GM19035 (cell line): ENCODE measurements around the gene IL6ST.
A peak's percentile ranks its signal among the peaks of the same experiment; 100 is the strongest.

Source experiments
- ATAC-seq: cut with Tn5 transposase; IDR thresholded peaks from one replicate; pipeline ENCODE4 v1.9.1; 2021; ENCODE audit not compliant: unreplicated experiment

The IL6ST gene

DNA sequence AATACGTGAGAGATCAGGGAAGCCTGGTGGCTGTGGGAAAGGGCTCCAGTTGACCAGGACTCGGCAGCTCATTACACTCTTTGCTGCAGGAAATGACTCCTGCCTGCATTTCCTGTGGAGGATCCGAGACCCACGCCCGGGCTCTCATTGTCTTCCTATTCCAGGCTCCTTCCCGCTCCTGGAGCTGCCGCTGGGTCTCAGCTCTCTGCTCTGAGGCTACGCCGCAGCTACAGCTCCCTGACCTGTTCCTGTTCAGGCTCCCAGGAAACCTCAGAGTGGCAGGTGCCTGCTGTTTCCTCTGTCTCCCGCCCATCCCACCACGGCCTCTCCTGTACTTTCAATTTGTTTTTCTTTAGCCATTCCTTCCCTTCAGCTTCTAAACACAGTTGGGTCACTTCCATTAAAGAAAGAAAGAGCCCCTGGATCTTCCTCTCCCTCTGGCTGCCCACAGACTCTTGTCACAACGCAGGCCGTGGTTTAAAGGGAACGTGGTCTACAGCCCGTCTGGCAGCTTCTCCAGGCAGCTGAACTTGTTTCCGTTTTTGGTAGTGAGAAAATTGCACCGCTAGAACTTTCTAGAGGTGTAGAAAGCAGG is 71.5 kb downstream of the IL6ST start:
- no peak for ATAC-seq

DNA sequence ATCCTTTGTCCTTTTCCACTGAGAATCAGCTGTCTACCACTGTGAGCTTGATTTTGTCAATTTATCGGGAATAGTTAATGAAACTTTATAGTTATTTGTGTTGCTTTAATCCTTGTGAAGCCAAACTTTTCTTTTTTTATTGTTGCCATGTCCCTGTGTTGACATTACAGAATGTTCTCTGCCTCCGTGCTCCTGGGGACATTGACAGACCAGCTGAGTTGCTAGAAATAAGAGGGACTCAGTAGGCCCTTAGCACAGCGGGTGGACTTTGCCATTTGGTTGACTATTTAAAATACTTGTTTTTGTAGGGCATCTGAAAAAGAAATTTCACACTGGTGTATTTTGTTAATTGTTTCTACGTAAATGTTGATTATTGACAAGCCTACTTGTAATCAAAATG is 73.1 kb downstream of the IL6ST start:
- no peak for ATAC-seq

DNA sequence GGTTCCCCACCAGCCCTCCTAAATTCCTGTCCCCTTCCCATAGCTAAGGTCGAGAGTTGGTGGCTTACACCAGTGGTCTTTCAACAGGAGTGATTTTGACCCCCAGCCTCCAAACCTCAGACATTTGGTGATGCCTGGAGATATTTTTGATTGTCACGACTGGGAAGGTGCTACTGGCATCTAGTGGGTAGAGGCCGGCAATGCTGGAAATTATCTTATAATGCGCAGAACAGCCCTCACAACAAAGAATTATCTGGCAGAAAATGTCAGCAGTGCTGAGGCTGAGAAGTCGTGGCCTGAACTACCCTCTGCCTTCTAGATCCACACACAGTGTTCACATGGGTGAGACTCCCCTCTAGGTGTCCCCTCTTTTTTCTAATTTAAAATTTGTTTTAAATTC is 74.0 kb downstream of the IL6ST start:
- ATAC-seq, result no peak

DNA sequence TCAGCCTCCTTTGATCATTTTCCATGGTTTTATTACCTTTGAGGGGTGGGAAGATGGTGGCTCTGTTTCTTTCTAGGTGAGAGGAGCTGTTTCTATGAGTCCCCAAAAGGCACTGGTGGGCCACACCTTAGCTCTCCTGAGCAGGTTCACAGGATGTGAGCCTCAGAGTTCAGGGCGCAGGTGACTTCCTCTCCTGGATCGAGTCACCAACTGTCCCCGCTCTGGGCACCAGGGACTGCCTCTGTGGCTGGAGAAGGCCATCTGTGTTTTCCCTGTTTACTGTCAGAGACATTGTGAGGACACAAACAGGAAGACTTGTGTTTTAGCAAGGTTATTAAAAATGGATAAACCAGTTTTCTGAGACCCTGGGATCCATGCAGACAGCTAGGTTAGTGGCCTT is 75.1 kb downstream of the IL6ST start:
- no peak for ATAC-seq

DNA sequence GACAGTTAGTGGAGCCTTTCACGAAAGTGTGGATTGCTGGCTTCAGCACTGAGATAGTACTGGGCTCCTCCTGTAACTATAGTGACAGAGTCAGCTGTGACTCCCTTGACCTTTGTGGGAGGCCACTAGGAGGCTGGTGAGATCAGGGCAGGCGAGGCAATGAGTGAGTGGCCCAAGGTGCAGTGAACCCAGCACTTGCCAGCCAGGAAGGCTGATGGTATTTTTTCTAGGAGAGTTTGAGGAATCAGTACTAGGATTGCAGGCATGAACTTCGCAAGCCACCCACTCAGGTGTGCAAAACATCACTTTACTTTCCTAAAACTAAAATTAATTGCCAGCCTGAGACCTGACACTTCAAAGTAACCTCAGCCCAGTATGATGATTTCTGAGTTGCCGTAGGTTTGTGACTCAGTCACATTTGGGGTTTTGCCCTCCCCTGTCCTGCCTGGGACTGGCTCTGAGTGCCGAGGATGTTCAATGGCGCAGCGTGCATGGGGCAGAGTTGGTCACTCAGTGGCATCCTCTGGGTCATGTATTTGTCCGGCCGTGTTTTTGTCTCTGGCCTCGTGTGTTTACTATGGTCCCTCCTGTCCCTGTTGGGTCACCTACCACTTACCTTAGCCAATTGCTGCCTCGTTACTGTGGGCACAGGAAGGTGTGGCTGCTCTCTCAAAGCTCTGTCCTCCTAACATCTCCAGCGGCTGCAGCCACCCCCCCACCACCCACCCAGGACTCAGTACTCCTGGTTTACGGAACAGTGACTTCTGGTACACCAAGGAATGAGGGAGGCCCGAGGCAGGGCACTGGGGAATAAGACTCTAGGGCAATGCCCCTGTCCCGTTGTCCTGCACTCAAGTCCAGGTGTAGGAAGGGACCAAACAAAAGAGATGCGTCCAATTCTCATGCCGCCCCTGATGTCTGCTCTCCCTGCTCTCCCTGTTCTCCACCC is 76.4 kb downstream of the IL6ST start:
- ATAC-seq, result no peak

DNA sequence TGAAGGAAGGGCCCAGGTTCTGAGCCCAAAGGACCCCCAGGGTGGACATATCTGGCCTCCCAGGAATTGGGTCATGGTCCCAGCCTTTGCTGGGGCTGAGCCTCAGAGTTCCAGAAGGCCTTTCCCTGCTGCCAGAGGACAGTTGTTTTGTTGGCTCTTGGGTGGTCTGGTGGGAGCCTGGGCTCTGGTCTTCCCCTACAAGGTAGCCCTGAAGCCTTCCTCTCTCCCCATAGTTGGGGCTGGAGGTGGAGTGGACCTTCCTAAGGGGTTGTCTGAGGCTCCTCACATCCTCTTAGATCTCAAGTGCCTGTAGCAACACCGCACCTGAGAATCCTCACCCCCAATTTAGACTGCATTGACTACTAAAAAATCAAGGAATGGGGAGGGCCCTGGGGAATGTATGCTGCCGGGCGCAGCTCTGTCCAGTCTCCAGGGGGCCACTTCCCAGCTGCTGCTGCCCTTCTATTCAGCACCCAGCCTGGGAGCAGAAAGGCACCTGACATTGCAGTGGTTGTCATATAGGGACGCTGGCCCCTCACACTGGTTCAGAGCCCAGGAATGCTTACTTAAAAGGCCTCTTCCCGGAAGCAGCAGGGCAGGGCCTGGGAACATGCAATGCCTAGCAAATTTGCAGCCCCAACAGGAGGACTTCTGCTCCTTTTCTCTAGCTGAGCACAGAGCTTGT is 77.2 kb downstream of the IL6ST start:
- ATAC-seq, result no peak

DNA sequence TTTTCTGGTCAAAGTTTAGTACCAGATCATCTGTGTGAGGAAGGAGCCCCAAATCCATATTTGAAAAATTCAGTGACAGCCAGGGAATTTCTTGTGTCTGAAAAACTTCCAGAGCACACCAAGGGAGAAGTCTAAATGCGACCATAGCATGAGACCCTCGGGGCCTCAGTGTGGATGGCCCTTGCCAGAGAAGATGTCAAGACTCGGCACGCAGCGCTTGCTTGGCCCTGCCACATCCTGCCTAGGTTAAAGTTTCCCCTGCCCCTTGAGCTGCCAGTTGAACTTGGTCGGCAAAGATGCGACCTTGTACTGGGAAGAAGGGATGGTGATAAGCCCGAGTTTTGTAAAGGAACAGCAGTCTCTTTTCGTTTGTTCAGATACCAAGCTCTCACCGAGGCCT is 77.8 kb downstream of the IL6ST start:
- no peak for ATAC-seq

DNA sequence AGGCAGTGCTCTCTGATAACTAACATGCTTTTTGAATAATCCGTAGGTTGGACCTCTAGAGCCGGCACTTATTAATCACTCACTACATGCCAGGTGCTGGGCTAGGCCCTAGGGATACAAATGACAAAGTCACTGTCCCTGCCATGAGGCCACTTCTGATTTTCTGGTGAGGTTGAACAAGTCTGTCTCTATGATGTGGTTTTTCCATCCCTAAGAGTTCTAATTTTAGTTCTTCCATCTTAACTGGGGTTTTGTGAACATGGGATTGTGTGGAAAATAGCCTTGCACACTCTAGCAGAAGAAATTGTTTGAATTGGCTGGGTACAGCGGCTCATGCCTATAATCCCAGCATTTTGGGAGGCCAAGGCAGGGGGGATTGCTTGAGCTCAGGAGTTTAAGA is 79.0 kb downstream of the IL6ST start:
- no peak for ATAC-seq

DNA sequence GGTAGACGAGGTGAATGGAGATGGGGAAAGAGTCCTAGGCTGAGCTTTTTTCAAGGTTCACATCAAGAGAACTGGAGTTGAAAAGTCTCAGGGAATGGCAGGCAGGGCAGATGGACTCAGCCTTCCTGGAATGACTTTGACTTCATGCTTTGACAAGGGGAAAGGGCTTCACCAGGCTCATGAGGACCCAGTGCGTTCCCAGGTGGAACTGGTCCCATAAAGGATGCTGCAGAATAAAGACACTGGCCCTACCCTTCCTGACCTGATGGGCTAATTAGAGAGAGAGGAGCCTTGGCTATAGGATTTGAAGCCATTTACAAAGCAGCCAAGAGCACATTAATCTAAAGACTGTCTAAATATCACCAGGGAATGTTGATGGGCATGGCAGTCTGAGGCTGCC is 79.8 kb downstream of the IL6ST start:
- ATAC-seq, result no peak

DNA sequence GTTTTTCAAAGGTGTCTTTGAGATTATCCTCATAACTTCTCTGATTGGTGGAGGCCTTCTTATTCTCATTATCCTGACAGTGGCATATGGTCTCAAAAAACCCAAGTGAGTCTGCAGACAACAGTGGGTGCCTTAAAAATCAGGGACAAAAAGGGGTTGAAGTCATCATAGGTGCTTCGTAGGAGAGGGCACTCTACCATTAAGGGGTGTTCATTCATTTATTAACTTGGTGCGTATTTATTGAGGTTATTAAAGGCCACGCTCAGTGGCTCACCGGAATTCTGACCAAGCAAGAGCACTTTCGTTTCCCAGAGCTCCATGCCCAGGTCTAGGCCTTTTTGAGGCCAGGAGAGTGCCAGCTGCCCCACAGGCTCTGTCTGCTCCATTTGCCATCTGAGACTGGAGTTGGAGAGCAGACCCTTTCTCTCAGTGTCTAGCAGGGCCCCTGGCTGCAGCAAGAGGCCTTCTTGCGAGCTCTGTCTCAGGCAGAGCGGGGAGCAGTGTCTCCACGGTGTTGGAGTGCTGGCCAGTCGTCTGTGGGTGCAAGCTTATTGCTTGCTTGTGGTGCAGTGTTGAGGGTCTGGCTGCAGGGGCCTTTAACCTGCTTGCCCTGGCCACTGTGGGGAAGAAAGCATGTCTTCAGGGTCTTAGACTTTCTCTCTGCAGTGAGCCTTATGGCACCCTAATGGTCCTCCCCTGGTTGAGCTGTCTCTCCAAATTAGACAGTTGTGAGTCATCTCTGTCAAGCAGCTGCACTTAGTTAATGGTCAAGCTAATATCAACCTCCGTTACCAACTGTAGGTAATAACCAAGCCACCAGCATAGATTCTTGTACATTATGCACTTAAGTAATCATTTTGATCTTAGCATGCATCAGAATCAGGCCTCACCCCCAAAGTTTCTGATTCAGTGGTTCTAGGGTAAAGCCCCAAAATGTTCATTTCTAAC is 81.0 kb downstream of the IL6ST start:
- peak; percentile 80 for ATAC-seq

DNA sequence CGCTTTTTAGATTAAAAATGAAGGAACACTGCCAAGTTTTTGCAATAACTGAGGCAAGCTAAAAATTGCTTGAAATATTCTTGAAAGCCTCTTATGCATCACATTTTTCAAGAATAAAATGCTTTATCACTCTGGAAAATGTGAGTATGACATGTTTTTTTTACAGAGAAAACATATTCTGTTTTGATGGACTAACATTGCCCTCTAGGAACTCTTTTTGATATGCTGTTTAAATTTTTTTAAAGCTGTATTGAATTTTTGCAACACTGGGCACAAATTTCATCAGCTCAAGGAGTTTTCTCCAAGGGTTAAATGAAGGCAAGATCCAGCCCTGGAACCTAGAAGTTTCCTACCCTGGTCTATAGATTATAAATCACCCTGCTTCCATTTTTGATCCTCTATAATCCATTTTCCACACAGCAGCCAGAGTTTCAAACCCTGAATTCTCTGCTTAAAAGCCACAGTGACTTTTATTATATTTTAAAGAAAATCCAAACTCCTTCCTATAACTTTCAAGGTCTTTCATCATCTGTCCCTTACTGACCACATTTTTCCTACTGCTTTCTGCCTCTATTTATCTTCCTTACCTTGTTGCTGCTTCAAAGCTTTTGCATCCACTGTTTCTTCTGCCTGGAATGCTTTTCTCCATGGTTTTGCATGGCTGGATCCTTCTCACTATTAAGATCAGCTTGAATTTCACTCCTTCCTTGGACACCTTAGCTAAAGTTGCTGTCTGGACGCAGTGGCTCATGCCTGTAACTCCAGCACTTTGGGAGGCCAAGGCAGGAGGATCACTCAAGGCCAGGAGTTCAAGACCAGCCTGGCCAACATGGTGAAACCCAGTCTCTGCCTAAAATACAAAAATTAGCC is 82.7 kb downstream of the IL6ST start:
- no peak for ATAC-seq

DNA sequence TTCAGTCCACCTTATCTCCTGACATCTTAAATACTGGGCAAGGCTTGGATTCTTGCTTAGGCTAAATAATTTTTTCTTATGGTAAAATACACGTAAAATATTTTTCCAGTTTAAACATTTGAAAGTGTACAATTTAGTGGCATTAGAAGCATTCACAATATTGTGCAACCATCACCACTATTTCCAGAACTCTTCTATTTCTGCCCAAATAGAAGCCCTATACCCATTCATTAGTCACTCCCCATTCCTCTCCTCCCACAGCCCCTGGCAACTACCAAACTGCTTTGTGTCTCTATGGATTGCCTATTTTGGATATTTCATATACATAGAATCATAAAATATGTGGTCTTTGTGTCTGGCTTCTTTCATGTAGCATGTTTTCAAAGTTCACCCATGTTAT is 86.0 kb downstream of the IL6ST start:
- no peak for ATAC-seq

DNA sequence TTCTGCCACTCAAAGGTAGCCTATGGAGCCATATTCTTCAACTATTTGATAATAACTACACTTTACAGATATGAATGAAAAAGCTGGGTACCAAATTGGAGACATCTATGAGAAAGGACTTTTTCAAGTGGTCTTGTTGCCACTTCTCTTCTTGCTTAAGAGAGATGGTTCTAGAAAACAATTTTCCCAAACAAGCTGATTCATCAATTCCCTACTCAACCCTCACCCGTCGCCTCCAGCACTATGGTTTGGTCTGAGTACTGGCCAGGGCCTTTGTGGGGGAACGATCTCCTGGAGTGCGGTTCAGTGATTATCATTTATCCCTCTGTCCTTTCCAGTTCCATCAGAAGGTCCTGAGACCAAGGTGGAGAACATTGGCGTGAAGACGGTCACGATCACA is 86.8 kb downstream of the IL6ST start:
- ATAC-seq, result no peak

DNA sequence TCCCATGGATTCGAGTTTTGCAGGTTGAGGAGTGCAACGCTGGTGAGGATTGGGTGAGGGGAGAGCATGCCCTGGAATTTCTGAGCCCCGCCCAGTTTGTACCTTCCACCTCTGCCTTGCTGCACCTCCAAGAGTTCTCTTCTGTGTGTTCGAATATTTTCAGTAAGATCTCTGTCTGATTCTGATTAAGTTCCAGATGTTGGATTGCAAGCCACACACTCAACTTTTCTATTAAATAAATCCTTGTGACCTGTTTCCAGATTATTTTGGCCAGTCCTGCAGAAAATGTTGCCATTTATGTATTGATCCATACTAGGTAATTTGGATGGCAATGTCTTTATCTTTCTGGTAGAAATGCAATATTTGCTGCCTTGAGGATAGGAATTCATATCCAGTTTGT is 89.5 kb downstream of the IL6ST start:
- no peak for ATAC-seq

DNA sequence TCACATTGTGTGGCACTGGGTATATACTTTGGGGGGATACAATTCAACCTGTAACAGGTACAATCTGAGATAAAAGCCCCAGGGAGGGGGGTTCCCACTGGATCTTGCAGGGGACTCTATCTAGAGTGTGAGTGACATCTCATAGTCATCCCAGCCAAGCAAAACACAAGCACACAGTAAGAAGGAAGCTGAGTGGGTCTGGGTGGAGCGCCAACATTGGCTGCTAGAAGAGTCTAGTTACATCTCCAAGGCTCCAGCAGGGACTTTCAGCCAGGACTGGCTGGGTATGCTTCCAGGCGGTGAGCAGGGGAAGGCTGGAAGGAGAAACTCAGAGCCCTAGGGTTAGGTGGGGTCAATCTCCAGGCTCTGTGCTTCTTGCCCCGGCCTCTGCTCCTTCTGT is 90.6 kb downstream of the IL6ST start:
- ATAC-seq, result no peak

DNA sequence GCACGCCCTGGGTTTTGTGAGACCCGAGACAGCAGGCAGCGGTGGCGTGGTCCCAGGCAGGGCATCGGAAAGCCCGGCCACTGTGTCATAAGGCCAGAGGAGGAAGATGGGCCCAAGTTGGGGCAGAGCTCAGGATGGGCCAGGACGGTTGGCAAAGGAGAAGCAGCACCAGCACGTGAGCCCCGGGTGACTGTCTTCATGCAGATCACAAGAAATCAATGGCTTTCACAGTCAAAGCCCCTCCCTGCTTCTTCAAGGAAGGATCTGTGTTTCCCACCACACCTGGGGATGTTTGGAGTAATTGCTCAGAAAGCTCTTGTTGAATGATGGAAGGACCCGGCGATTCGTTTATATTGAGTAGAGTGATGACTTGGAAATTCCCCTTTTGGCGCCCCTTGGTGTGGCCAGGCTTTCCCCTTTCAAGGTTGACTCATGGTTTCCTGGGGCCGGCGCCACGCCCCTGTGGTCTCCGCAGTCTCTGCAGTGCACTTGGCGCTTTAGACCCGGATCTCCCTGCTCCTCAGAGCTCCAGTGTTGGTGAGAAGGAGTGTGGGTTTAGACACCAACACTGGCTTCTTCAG is 91.6 kb downstream of the IL6ST start:
- peak; percentile 88 for ATAC-seq

DNA sequence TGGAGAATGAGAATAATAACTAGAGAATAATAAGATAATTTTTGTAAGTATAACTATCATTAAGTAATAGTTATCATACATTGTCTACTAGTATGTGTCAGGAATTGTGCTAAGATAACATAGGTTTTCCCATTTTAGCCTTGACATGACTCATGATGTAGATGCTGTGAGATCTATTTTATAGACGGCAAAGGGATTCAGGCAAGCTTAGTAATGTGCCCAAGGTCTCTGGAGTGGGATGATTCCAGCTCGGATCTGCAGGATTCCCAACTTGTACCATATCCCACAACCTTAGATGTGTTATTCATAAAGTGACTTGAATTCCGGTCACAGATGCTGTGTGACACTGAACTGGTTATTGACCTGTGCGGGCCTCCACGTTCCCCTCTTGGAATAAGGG is 92.1 kb downstream of the IL6ST start:
- no peak for ATAC-seq

DNA sequence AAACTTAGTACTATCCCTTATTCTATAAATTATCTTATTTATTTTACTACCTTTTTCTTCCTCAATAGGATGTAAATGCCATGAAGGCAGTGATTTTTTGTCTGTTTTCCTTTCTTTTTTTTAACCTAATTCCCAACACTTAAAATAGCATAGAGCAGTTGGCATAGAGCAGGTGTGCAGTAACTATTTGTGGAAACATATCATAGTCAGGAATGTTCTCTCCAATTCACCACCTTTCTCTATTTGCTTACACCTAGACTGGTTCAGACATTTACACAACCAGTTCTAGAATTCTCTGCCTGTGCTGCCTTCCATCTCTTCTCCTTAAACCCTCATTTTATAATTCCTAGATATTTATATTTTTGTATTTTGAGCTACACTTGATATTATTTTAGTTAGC is 94.0 kb downstream of the IL6ST start:
- ATAC-seq, result no peak

DNA sequence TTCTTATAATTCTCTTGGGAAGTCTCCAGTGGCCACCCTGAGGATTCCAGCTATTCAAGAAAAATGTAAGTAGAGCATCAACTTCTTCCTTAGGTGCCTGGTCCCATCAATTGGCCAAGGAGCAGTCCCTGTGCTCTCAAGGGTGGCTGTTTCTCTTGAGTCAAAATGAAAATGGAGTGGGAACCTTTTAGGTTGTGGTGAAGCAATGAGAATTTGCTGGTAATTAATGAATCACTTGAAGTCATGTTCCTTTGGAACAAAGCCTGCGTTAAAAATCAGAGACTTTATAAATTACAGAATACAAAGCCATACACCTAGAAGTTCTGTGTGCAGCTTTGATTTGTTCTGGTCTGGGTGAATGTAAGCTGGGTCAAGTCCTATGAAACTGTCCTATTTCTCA is 94.7 kb downstream of the IL6ST start:
- ATAC-seq, result no peak

DNA sequence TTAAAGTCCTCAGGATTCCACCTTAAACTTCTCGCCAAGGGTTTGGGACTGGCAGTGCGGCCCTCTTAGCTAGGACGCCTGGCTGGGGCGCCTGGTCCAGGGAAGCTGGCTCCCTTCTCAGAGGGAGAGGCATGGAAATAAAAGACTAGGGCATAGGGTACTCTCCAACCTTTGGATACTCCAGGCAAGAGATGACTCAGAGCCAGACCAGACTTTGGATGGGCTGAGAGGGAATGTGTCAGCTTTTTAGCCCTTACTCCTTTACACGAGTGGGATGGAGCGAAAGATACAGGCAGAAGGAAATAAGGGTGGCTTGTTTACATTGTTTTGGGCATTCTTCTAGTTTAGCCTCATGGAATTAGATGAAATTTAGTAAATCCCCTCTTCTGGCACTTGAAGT is 95.4 kb downstream of the IL6ST start:
- ATAC-seq, result no peak
